ENCODE measurements around the gene PLEKHG7. TPM values are rescaled to one million over a fixed set of nuclear protein-coding genes. Genes with fewer than 3 reads are reported as not detected.

PLEKHG7 gene, protein sequence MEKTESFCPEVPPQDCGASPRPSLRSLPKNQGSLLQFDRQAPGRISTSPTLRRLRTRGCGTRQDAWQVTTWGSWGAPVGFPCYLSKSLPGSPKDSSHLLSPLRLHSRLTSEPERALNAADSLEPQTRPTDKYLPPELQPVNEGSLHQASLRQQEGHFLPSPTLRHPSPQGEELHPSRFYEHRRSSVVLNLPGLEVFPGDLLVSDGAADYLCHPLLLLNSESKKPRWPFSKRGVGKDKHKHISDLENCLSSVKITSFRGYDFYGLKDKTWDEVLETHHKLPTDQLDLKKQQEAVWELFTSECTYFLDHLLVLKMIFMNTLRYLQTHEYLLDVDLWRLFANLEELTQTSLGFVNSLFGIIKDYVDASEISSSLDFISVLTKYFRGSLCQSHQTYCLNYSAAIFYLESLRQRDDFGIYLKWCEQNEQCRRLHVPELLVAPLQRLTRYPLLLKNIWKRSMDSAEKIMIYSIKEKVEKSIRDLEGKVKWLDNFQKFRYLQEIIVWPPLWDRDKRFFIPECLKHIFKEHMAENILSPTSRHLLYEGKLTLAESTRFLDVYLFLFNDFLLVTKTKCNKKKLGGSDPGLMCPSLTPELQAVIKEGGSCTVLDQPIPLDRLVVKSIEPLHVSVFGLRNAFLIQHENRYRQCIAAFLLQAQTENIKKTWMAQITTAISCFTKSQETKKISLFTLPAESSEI
- total RNA-seq: not detected in 2 replicates

DNA sequence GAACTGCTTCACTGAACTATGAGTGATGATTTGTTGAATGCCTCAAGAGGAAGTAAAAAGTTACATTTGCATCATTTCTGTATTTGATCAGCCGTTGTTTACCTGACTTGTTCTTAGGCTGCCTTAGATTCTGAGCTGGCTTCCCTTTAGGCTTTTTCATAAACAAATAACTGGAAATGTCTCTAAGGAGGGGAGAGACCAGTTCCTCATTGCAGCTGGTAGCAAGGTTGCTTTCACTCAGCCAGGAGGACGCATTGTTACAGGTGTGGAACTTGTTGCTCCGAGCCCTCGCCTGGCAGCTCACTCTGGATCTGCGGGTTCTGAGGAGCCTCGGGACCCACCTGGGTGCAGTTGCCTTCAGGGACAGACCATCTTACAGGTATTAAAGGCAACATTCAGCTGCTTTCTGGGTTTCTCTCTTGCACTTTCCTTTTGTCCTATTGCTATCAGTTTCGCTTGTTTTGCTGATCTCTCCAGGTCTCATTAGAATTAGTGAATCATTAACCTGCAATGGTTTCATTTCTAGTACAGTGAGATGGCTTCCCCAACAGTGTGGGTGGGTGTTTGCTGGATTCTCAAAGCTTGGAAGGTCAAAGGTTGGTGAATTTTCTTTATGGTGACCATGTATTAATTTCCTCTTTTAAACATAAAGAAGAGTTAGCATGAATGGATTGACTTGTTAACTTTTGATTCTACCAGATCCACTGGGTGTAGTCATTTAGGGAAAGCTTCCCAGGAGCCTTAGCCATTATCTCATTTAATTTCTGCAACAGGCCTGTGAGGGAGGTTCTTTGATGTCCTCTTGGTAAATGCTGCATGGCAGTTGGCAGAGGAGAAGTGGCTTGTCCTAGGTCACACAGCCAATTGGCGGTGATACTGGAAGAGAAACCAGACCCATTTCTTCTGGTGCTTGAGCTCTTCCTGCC lies at the start of gene PLEKHG7:
TSS of gene PLEKHG7 (plus strand) at position 236 of the 926 bp plus-strand sequence. CDS start 3,643 bp downstream, outside the sequence.

Other genes with a start within 250 kb of the PLEKHG7 start
- gene EEA1, start 226.3 kb downstream of the PLEKHG7 start, total RNA-seq: 17.3 and 35.0 TPM in 2 replicates

Measured in vein endothelial cell (primary cell).